Testis (tissue), 2 donors: ENCODE measurements around the gene ADCK2.

Source experiments
- POLR2A ChIP-seq: fragments of 450-650 bp; IDR thresholded peaks from one replicate; pipeline ENCODE4 v1.6.1; 2017; ENCODE audit warnings: antibody characterized with exemption, mild to moderate bottlenecking, moderate library complexity
- TF ChIP-seq, protein P1 (sequence below), 3 experiments: fragments of 450-650 bp in 2 of 3; fragments of 200-600 bp in 1 of 3; sonication (generic) in 1 of 3; IDR thresholded peaks; one replicate each; pipeline ENCODE4 v1.5.1; 2016 to 2019; ENCODE audit warnings: antibody characterized with exemption in 3 of 3, mild to moderate bottlenecking in 2 of 3, moderate library complexity in 1 of 3

DNA sequence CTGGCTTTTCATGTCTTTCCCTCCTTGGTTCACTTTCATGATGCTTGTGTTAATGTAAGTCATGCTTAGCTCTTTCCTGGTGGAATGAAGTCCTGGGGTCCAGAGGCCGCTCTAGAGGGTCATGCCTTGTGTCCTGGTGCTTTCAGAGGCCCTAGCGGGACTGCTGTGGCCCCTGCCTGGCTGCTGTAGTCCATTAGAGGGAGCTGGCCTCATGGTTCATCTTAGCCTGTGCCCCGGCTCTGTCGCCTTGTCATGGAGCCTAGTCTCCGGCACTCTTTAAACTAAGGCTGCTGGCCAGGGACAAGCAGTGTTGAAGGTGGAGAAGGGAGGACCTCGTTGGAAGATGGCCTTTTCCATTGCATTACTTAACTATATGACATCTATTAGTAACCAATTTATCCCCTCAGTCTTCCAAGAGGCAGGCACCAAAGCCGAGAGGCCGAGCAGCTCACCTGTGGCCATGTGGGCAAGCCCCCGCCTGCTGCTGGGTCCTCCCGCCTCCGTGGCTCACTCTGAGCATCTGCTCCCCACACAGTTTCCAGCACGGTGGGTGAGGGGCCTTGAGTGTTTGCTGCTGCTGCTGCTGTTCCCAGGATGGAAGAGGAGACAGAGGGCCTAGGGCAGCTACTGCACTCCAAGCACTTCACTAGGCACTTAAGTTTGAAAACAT, 18.8 kb downstream of the ADCK2 start:
- TF ChIP-seq, protein P1, sequence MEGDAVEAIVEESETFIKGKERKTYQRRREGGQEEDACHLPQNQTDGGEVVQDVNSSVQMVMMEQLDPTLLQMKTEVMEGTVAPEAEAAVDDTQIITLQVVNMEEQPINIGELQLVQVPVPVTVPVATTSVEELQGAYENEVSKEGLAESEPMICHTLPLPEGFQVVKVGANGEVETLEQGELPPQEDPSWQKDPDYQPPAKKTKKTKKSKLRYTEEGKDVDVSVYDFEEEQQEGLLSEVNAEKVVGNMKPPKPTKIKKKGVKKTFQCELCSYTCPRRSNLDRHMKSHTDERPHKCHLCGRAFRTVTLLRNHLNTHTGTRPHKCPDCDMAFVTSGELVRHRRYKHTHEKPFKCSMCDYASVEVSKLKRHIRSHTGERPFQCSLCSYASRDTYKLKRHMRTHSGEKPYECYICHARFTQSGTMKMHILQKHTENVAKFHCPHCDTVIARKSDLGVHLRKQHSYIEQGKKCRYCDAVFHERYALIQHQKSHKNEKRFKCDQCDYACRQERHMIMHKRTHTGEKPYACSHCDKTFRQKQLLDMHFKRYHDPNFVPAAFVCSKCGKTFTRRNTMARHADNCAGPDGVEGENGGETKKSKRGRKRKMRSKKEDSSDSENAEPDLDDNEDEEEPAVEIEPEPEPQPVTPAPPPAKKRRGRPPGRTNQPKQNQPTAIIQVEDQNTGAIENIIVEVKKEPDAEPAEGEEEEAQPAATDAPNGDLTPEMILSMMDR (IDR thresholded peaks at IDR 0.05): no peak
- no peak for TF ChIP-seq POLR2A
